Activated naive CD4-positive, alpha-beta T cell treated with anti-CD3 and anti-CD28 coated beads for 36 hours (primary cell): ENCODE results near the gene CEBPA. TPM values are rescaled to one million over a fixed set of nuclear protein-coding genes. Genes with fewer than 3 reads are reported as not detected.

Experiments used
- CTCF ChIA-PET: fragments of 350-600 bp; sonication (Branson Sonifier 250); formaldehyde crosslinking; loops from one replicate; lab custom pipeline; 2021; ENCODE audit warnings: antibody characterized with exemption; lab: Charles Lee
- DNase-seq: peaks from one replicate; pipeline ENCODE4 v3.0.0-alpha.2; 2020
- H3K27ac Mint-ChIP-seq: one replicate; pipeline ENCODE4 v1.8.0; 2021; ENCODE audit warnings: mild to moderate bottlenecking, mixed read lengths
- H3K27me3 Mint-ChIP-seq: one replicate; pipeline ENCODE4 v1.8.0; 2021; ENCODE audit warnings: low read depth, mixed read lengths
- H3K36me3 Mint-ChIP-seq: one replicate; pipeline ENCODE4 v1.8.0; 2021; ENCODE audit warnings: low read depth, mixed read lengths
- H3K4me1 Mint-ChIP-seq: one replicate; pipeline ENCODE4 v1.8.0; 2021; ENCODE audit warnings: low read depth, mixed read lengths
- H3K4me3 Mint-ChIP-seq: one replicate; pipeline ENCODE4 v1.8.0; 2021; ENCODE audit warnings: mild to moderate bottlenecking, moderate library complexity, mixed read lengths
- H3K9me3 Mint-ChIP-seq: one replicate; pipeline ENCODE4 v1.8.0; 2021; ENCODE audit warnings: mixed read lengths
- intact Hi-C: fragments of 100-400 bp; cut with micrococcal nuclease; formaldehyde crosslinking; loops from one replicate; pipeline ENCODE4 v1.15.1; 2023
- total RNA-seq, 2 experiments: library from RNA; stranded (reverse); gene quantifications; one replicate each; pipeline ENCODE4 v1.2.3, GENCODE V29; 2021

The CEBPA gene
- total RNA-seq, 2 experiments from 2014 or later: 0.10 TPM

GRCh38 chr19:33339016-33339984 is 37.0 kb upstream of the CEBPA start:
- Mint-ChIP-seq H3K36me3 (no peaks in the 10 kb centered on the region), H3K4me1 (no peaks in the 10 kb centered on the region), H3K9me3 (no peaks in the 10 kb centered on the region), H3K27me3 (peaks cover 14% of the 10 kb centered on the region), H3K27ac (no peak overlapping the region), H3K4me3 (no peak overlapping the region)
- no peak for DNase-seq
- intact Hi-C loops: no loop called here
- CTCF ChIA-PET: no interaction called here

- no peak for DNase-seq
- CTCF ChIA-PET: no interaction called here
- Mint-ChIP-seq H3K4me1 (no peaks in the 10 kb centered on the region), H3K4me3 (no peak overlapping the region), H3K9me3 (no peaks in the 10 kb centered on the region), H3K27ac (no peak overlapping the region), H3K36me3 (no peaks in the 10 kb centered on the region), H3K27me3 (peaks cover 7% of the 10 kb centered on the region)
- intact Hi-C loops: no loop called here
Measured at GRCh38 chr19:33335446-33335845, 33.1 kb upstream of the CEBPA start.

- Mint-ChIP-seq H3K36me3 (no peaks in the 10 kb centered on the region), H3K9me3 (no peaks in the 10 kb centered on the region), H3K27ac (no peak overlapping the region), H3K4me3 (no peak overlapping the region), H3K27me3 (peaks cover 11% of the 10 kb centered on the region), H3K4me1 (no peaks in the 10 kb centered on the region)
- DNase-seq: no peak
- intact Hi-C loops: no loop called here
- CTCF ChIA-PET: no interaction called here
Measured at GRCh38 chr19:33334271-33334670, 31.9 kb upstream of the CEBPA start.

GRCh38 chr19:33333642-33334041 is 31.3 kb upstream of the CEBPA start:
- Mint-ChIP-seq H3K4me3 (no peak overlapping the region), H3K27ac (no peak overlapping the region), H3K9me3 (no peaks in the 10 kb centered on the region), H3K4me1 (no peaks in the 10 kb centered on the region), H3K27me3 (peaks cover 9% of the 10 kb centered on the region), H3K36me3 (no peaks in the 10 kb centered on the region)
- CTCF ChIA-PET: no interaction called here
- intact Hi-C loops: no loop called here
- DNase-seq: no peak

- Mint-ChIP-seq H3K27me3 (peaks cover 8% of the 10 kb centered on the region), H3K4me1 (no peaks in the 10 kb centered on the region), H3K9me3 (no peaks in the 10 kb centered on the region), H3K36me3 (no peaks in the 10 kb centered on the region), H3K4me3 (no peak overlapping the region), H3K27ac (no peak overlapping the region)
- intact Hi-C loops: no loop called here
- CTCF ChIA-PET: no interaction called here
- DNase-seq: no peak
Measured at GRCh38 chr19:33333151-33333550, 30.8 kb upstream of the CEBPA start.

GRCh38 chr19:33332248-33332647 is 29.9 kb upstream of the CEBPA start:
- no peak for DNase-seq
- no peak overlapping the region for H3K4me3 Mint-ChIP-seq
- H3K36me3 Mint-ChIP-seq: no peaks in the 10 kb centered on the region
- H3K9me3 Mint-ChIP-seq: no peaks in the 10 kb centered on the region
- intact Hi-C loops: no loop called here
- no peaks in the 10 kb centered on the region for H3K4me1 Mint-ChIP-seq
- no peak overlapping the region for H3K27ac Mint-ChIP-seq
- H3K27me3 Mint-ChIP-seq: peaks cover 8% of the 10 kb centered on the region
- CTCF ChIA-PET: interaction anchor here (0.5 kb wide), 1 partner anchor 88 kb away, joined by 3 read pairs; no protein-coding TSS in a partner anchor

GRCh38 chr19:33329736-33330135 is 27.4 kb upstream of the CEBPA start:
- Mint-ChIP-seq H3K36me3 (no peaks in the 10 kb centered on the region), H3K4me3 (no peak overlapping the region), H3K9me3 (no peaks in the 10 kb centered on the region), H3K4me1 (no peaks in the 10 kb centered on the region), H3K27ac (no peak overlapping the region), H3K27me3 (peaks cover 8% of the 10 kb centered on the region)
- intact Hi-C loops: no loop called here
- CTCF ChIA-PET: no interaction called here
- no peak for DNase-seq

GRCh38 chr19:33329060-33329459 is 26.7 kb upstream of the CEBPA start:
- Mint-ChIP-seq H3K4me1 (no peaks in the 10 kb centered on the region), H3K9me3 (no peaks in the 10 kb centered on the region), H3K4me3 (no peak overlapping the region), H3K36me3 (no peaks in the 10 kb centered on the region), H3K27me3 (peaks cover 8% of the 10 kb centered on the region), H3K27ac (no peak overlapping the region)
- CTCF ChIA-PET: interaction anchor here (0.7 kb wide), 1 partner anchor 13 kb away, joined by 3 read pairs; no protein-coding TSS in a partner anchor
- intact Hi-C loops: no loop called here
- no peak for DNase-seq

- no peak for DNase-seq
- Mint-ChIP-seq H3K4me3 (no peak overlapping the region), H3K9me3 (peaks cover 4% of the 10 kb centered on the region), H3K4me1 (no peaks in the 10 kb centered on the region), H3K27me3 (peaks cover 8% of the 10 kb centered on the region), H3K27ac (no peak overlapping the region), H3K36me3 (no peaks in the 10 kb centered on the region)
- intact Hi-C loops: no loop called here
- CTCF ChIA-PET: no interaction called here
Measured at GRCh38 chr19:33325920-33326319, 23.6 kb upstream of the CEBPA start.

GRCh38 chr19:33324628-33325027 is 22.3 kb upstream of the CEBPA start:
- Mint-ChIP-seq H3K27me3 (peaks cover 6% of the 10 kb centered on the region), H3K27ac (no peak overlapping the region), H3K36me3 (no peaks in the 10 kb centered on the region), H3K4me3 (no peak overlapping the region), H3K9me3 (peaks cover 10% of the 10 kb centered on the region), H3K4me1 (no peaks in the 10 kb centered on the region)
- no peak for DNase-seq
- intact Hi-C loops: no loop called here
- CTCF ChIA-PET: interaction anchor here (0.7 kb wide), 1 partner anchor 456 kb away, joined by 4 read pairs; no protein-coding TSS in a partner anchor

- Mint-ChIP-seq H3K4me1 (no peaks in the 10 kb centered on the region), H3K36me3 (no peaks in the 10 kb centered on the region), H3K27ac (no peak overlapping the region), H3K9me3 (peaks cover 11% of the 10 kb centered on the region), H3K27me3 (no peaks in the 10 kb centered on the region), H3K4me3 (no peak overlapping the region)
- DNase-seq: no peak
- intact Hi-C loops: no loop called here
- CTCF ChIA-PET: no interaction called here
Measured at GRCh38 chr19:33323093-33323820, 20.9 kb upstream of the CEBPA start.

- H3K9me3 Mint-ChIP-seq: peaks cover 11% of the 10 kb centered on the region
- no peak overlapping the region for H3K4me3 Mint-ChIP-seq
- no peaks in the 10 kb centered on the region for H3K36me3 Mint-ChIP-seq
- DNase-seq: no peak
- peaks cover under 1% of the 10 kb centered on the region for H3K27me3 Mint-ChIP-seq
- CTCF ChIA-PET: no interaction called here
- no peak overlapping the region for H3K27ac Mint-ChIP-seq
- intact Hi-C loops: no loop called here
- no peaks in the 10 kb centered on the region for H3K4me1 Mint-ChIP-seq
Measured at GRCh38 chr19:33320636-33321035, 18.3 kb upstream of the CEBPA start.
